AG09319 (cell line): ENCODE data around the gene CAPN10.

Source experiments
- DNase-seq: peaks from one replicate; pipeline ENCODE4 v3.0.0-alpha.2; 2010; ENCODE audit warnings: low read depth; ENCODE audit errors: extremely low read depth
- CTCF ChIP-seq: IDR thresholded peaks from 2 replicates; pipeline ENCODE4 v1.5.1; 2011; ENCODE audit warnings: low read depth, mild to moderate bottlenecking, inconsistent platforms, low read length, moderate library complexity

Gene CAPN10

GRCh38 chr2:240620149-240620731 is 33.7 kb downstream of the CAPN10 start:
- no peak for DNase-seq
- no peak for TF ChIP-seq CTCF

GRCh38 chr2:240620859-240621258 is 34.3 kb downstream of the CAPN10 start:
- DNase-seq: no peak

GRCh38 chr2:240622060-240622411 is 35.5 kb downstream of the CAPN10 start:
- no peak for DNase-seq
- no peak for TF ChIP-seq CTCF

More at GRCh38 chr2:240620859-240621258, 34.3 kb downstream of the CAPN10 start:
- no peak for TF ChIP-seq CTCF

- DNase-seq: no peak
Observed at GRCh38 chr2:240622531-240623235, 36.1 kb downstream of the CAPN10 start.

GRCh38 chr2:240623531-240624010 is 37.0 kb downstream of the CAPN10 start:
- TF ChIP-seq CTCF: no peak

More at GRCh38 chr2:240622531-240623235, 36.1 kb downstream of the CAPN10 start:
- TF ChIP-seq CTCF: no peak

GRCh38 chr2:240624011-240624949 is 37.7 kb downstream of the CAPN10 start:
- TF ChIP-seq CTCF: no peak
- no peak for DNase-seq

More at GRCh38 chr2:240623531-240624010, 37.0 kb downstream of the CAPN10 start:
- DNase-seq: no peak
